ENCODE results near the gene TTLL9.
A peak's percentile ranks its signal among the peaks of the same experiment; 100 is the strongest.

TTLL9 gene

DNA sequence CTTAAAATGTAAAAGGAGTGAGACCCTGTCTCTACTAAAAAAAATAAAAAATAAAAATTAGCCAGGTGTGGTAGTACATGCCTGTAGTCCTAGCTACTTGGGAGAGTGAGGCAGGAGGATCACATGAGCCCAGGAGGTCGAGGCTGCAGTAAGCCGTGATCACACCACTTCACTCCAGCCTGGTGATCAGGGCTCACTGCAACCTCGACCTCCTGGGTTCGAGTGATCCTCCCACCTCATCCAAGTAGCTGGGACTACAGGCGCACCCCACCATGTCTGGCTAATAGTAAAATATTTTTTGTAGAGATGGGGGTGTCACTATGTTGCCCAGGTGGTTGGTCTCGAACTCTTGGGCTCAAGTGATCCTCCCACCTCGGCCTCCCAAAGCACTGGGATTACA lies 17.0 kb upstream of the TTLL9 start:
- POLR2A ChIA-PET = no interaction called here
- CTCF ChIA-PET = interaction anchor here (0.6 to 8.3 kb wide), 42 partner anchors 9 to 352 kb away, joined by 3 to 200 read pairs (median 6); partner anchors contain the start of genes PDRG1 and XKR7
- DNase-seq (ENCODE audit: extremely low spot score) = no peak
- TF ChIP-seq, protein P1, sequence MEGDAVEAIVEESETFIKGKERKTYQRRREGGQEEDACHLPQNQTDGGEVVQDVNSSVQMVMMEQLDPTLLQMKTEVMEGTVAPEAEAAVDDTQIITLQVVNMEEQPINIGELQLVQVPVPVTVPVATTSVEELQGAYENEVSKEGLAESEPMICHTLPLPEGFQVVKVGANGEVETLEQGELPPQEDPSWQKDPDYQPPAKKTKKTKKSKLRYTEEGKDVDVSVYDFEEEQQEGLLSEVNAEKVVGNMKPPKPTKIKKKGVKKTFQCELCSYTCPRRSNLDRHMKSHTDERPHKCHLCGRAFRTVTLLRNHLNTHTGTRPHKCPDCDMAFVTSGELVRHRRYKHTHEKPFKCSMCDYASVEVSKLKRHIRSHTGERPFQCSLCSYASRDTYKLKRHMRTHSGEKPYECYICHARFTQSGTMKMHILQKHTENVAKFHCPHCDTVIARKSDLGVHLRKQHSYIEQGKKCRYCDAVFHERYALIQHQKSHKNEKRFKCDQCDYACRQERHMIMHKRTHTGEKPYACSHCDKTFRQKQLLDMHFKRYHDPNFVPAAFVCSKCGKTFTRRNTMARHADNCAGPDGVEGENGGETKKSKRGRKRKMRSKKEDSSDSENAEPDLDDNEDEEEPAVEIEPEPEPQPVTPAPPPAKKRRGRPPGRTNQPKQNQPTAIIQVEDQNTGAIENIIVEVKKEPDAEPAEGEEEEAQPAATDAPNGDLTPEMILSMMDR (IDR thresholded peaks at IDR 0.05; ENCODE audit: control extremely low read depth, extremely low read depth, low read depth, missing control alignments) = no peak

DNA sequence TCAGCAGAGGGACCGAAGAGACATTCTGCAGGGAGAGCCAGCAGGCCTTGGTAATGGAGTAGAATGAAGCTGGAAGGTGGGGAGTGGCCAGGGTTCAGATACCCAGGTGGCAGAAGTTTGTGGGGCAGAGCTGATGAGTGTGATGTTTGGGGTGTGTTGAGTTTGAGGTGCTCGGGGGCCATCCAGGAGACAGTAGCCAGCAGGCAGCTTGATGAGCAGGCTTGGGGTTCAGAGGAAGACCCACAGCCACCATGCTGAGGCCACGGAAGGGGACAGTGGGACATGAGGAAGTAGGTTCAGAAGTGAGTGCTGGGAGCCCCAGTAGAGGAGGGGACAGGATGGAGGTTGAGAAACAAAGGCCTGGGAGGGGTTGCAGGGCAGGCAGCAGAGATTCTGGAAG lies 13.9 kb upstream of the TTLL9 start:
- DNase-seq (ENCODE audit: extremely low spot score) = no peak
- TF ChIP-seq, protein P1 (IDR thresholded peaks at IDR 0.05; ENCODE audit: control extremely low read depth, extremely low read depth, low read depth, missing control alignments) = no peak
- POLR2A ChIA-PET = interaction anchor here (0.7 kb wide), 1 partner anchor 96 kb away, joined by 3 read pairs; the partner anchor contains the start of gene PDRG1
- CTCF ChIA-PET = interaction anchor here (0.9 to 8.3 kb wide), 13 partner anchors 10 to 816 kb away, joined by 3 to 200 read pairs (median 3); partner anchors contain the start of genes DUSP15, FOXS1, PDRG1 and TTLL9

DNA sequence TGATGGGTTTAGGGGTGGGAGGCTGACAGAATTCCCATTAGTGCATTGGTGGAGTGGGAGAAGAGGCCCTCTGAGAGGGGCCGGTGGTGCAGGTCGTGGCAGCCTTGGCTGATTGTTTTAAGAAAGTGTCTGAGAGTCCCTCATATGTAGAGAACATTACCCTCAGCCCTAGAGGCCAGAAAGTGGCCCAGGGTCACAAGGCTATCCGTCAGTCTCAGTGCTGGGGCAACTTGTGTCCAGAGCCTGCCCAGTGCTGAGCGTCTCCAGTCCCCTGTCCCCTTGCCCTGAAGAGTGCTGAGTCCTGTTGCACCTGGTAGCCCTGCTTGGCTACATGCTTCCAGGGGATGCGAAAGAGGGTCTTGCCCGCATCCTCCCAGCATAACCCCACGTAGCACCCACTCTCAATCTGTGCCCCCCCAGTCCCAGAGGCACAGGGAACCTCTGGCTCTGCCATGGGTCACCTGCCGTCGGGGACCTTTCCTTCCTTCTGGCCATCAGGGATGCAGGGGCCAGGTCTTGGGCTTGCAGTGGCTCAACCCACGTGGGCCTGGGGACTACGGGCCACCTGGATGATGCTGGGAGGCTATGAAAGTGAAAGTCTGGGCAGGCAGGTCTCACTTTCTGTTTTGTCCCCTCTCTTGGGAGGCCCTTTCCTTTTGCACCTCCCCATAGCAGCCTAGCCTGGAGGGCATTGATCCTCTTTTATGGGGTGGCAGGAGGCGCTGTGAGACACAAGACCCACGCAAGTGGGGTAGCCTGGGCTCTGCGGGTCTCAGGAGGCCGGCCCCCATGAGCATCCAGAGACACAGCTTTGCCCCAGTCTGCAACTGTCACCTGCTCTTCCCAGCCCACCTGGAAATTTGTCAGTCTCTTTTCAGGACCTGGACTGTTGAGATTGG lies 12.3 kb upstream of the TTLL9 start:
- CTCF ChIA-PET = interaction anchor here (1.3 to 2.6 kb wide), 3 partner anchors 10 to 94 kb away, joined by 5 to 19 read pairs (median 10); partner anchors contain the start of gene PDRG1
- DNase-seq (ENCODE audit: extremely low spot score) = peak; percentile 78
- POLR2A ChIA-PET = no interaction called here
- TF ChIP-seq, protein P1 (IDR thresholded peaks at IDR 0.05; ENCODE audit: control extremely low read depth, extremely low read depth, low read depth, missing control alignments) = no peak

DNA sequence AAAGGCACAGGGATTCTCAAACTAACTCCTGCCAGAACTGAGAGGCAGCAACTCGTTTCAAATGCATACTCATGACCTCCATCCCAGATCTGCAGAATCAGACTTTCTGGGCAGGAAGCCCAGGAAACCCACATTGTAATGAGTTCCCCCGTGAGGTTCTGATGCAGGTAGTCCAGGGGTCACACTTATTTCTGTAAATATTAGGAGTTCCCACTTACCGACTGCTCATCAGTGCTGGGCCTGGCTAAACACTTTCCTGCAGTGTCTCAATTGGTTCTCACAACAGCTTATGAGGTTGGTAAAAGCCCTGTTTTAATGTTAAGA lies 11.7 kb upstream of the TTLL9 start:
- CTCF ChIA-PET = interaction anchor here (1.0 to 2.6 kb wide), 5 partner anchors 9 to 173 kb away, joined by 3 to 19 read pairs (median 9); partner anchors contain the start of gene PDRG1
- TF ChIP-seq, protein P1 (IDR thresholded peaks at IDR 0.05; ENCODE audit: control extremely low read depth, extremely low read depth, low read depth, missing control alignments) = no peak
- POLR2A ChIA-PET = no interaction called here
- no peak for DNase-seq (ENCODE audit: extremely low spot score)

DNA sequence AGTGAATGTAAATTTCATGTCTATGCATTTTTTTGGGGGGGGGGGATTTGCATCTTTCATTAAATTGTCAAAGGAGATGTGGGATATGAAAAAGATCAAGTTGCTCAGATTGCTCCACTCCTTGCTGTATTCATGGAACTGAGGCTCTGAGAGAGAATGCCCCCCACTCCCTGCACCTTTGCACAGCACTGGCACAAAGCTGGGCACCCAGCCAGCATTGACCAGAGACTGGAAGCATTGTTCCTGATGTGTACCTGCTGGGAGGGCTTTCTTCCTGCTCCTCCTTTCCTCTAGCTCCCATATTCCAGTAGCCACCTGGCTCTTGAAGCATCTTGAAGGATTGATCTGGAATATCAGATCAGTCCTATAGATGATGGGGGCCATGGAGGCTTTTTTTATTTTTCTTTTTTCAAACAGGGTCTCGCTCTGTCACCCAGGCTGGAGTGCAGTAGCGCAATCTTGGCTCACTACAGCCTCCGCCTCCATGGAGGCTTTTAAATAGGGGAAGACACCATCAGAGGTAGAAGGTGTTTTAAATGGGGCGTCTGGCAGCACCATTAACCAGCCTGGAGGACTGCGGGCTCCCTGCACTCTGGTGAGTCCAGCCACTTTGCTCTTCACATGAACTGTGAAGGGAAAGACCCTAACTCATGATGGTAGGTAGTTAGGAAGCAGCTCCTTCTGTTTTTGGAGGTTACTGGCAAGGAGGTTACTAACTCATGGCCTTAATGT lies 11.0 kb upstream of the TTLL9 start:
- TF ChIP-seq, protein P1 (IDR thresholded peaks at IDR 0.05; ENCODE audit: control extremely low read depth, extremely low read depth, low read depth, missing control alignments) = no peak
- CTCF ChIA-PET = interaction anchor here (1.0 to 5.8 kb wide), 8 partner anchors 8 to 173 kb away, joined by 3 to 54 read pairs (median 8); partner anchors contain the start of genes DUSP15, PDRG1 and TTLL9
- no peak for DNase-seq (ENCODE audit: extremely low spot score)
- POLR2A ChIA-PET = no interaction called here

DNA sequence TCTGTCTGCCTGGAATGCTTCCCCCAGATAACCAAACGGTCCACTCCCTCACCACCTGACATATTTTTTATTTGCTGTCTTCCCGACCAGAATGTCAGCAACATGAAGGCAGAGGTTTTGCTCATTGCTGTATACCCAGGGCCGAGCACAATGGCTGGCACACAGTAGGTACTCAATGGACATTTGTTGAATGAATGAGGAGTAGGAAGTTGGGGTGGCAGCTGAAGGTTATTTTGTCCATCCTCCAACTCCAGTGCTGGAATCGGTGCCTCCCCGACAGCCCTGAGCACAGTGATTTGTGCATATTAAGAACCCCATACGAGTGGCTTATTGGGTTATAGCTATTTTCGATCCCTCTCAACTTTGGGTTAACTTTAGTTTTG lies 10.4 kb upstream of the TTLL9 start:
- ChIA-PET CTCF (interaction anchor here (0.8 to 5.8 kb wide), 10 partner anchors 8 to 231 kb away, joined by 3 to 54 read pairs (median 4); partner anchors contain the start of genes DUSP15, PDRG1 and TTLL9), POLR2A (interaction anchor here (0.7 kb wide), 1 partner anchor 92 kb away, joined by 4 read pairs; the partner anchor contains the start of gene PDRG1)
- no peak for DNase-seq (ENCODE audit: extremely low spot score)
- TF ChIP-seq, protein P1 (IDR thresholded peaks at IDR 0.05; ENCODE audit: control extremely low read depth, extremely low read depth, low read depth, missing control alignments) = no peak

All from GM10248 (cell line).